ENCODE results near the gene CNOT10. TPM values are rescaled to one million over a fixed set of nuclear protein-coding genes. Genes with fewer than 3 reads are reported as not detected.

The CNOT10 gene
- 100 to 1,000 TPM in 1 of 5 donors, 10 to 100 TPM in 4; 10.7 to 436 (median 22.6) TPM for total RNA-seq
- 10 to 100 TPM; 16.7 to 22.3 (median 18.7) TPM for polyA plus RNA-seq
- long read RNA-seq, donor 1, partial matches to known transcripts = 0 of 1 reads
- long read RNA-seq, donor 1, other reads (novel, unspliced or antisense) = 0 of 1 reads
- long read RNA-seq, donor 2, partial matches to known transcripts = 0 of 4 reads
- long read RNA-seq, donor 2, other reads (novel, unspliced or antisense) = 0 of 4 reads
- long read RNA-seq, donor 3 = 0 reads
- long read RNA-seq, donor 4 = 0 reads
- long read RNA-seq, donor 5, partial matches to known transcripts = 0 of 2 reads
- long read RNA-seq, donor 5, other reads (novel, unspliced or antisense) = 0 of 2 reads
- long read RNA-seq, donor 6 = 0 reads
- long read RNA-seq, donor 7, partial matches to known transcripts = 0 of 4 reads
- long read RNA-seq, donor 7, other reads (novel, unspliced or antisense) = 0 of 4 reads
- long read RNA-seq, donor 8, partial matches to known transcripts = 0 of 3 reads
- long read RNA-seq, donor 8, other reads (novel, unspliced or antisense) = 0 of 3 reads
- long read RNA-seq, donor 9, partial matches to known transcripts = 0 of 4 reads
- long read RNA-seq, donor 9, other reads (novel, unspliced or antisense) = 0 of 4 reads
- long read RNA-seq, donor 10 = 0 reads

DNA sequence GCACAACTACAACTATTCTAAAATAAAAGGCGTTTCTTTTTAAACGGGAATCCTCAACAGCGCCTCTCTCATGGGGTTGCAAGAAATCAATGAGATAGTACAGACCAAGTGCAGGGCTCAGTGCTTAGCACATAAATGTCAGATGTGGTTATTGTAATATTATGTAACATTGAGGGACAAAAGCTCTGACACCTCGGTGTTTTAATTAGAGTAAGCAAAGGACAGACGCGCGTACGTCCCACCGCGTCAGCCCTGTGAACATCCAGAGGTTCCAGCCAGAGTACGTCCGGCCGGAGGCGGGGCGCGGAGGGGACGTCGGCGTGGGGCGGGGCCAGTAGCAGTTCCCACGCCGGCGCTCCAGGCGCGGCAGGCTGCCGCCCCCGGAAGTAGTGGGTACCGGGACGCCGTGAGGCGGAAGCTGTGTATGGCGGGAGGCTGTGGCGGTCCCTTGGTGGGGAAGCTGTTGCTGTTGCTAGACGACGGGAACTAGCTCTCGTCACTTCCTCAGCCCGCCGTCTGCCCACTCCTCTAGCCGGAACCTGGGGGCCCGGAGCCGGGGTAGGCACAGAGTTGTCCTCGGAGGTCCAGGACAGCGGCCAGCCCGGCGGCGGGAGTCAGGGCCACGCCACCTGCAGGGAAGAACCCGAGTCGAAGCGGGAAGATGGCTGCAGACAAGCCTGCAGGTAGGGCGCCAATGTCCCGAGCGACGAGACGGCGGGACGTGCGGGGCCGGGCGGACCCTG is at the start of gene CNOT10:
Gene CNOT10 (plus strand): TSS at position 389 of the 743 bp plus-strand sequence. CDS start 273 bp downstream, at position 662.
- intact Hi-C loops (cut with DNase I; ENCODE audit: low total_unique reads) = no loop called here
- peak; percentile 95 to 99 for DNase-seq

GRCh38 chr3:32640939-32641338 is 44.0 kb upstream of the CNOT10 start:
- H3K4me3 ChIP-seq = no peak overlapping the region
- H3K27ac ChIP-seq = no peak overlapping the region
- peaks cover 0 to 6% (median 0%) of the 10 kb centered on the region in 3 donors for H3K27me3 ChIP-seq
- 63 to 73% (median 65%) methylated on average over 3 of the region's 3 CpGs for WGBS, 5 donors
- no peaks in the 10 kb centered on the region for H3K9me3 ChIP-seq
- no peaks in the 10 kb centered on the region for H3K36me3 ChIP-seq
- intact Hi-C loops (cut with DNase I; ENCODE audit: low total_unique reads) = no loop called here
- H3K4me1 ChIP-seq = no peaks in the 10 kb centered on the region
- no peak for TF ChIP-seq EP300 (IDR thresholded peaks at IDR 0.05)
- TF ChIP-seq, protein P1, sequence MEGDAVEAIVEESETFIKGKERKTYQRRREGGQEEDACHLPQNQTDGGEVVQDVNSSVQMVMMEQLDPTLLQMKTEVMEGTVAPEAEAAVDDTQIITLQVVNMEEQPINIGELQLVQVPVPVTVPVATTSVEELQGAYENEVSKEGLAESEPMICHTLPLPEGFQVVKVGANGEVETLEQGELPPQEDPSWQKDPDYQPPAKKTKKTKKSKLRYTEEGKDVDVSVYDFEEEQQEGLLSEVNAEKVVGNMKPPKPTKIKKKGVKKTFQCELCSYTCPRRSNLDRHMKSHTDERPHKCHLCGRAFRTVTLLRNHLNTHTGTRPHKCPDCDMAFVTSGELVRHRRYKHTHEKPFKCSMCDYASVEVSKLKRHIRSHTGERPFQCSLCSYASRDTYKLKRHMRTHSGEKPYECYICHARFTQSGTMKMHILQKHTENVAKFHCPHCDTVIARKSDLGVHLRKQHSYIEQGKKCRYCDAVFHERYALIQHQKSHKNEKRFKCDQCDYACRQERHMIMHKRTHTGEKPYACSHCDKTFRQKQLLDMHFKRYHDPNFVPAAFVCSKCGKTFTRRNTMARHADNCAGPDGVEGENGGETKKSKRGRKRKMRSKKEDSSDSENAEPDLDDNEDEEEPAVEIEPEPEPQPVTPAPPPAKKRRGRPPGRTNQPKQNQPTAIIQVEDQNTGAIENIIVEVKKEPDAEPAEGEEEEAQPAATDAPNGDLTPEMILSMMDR (IDR thresholded peaks at IDR 0.05) = no peak
- TF ChIP-seq POLR2AphosphoS5 (IDR thresholded peaks at IDR 0.05) = no peak
- TF ChIP-seq POLR2A (IDR thresholded peaks at IDR 0.05) = no peak
- DNase-seq = no peak

More for the DNA sequence above, at the start of gene CNOT10:
- Histone ChIP-seq H3K4me3 (peak within 1 kb of the TSS; percentile 65 to 97 (median 82)), H3K27me3 (no peaks in the 10 kb centered on the region), H3K27ac (peak within 1 kb of the TSS; percentile 87 to 94 (median 90)), H3K36me3 (peaks cover 0 to 10% (median 0%) of the 10 kb centered on the region in 4 donors), H3K9me3 (no peaks in the 10 kb centered on the region), H3K4me1 (peaks cover 16 to 33% (median 25%) of the 10 kb centered on the region in 4 donors)
- 0 to 1% (median 0%) methylated on average over 35 to 60 of the region's 60 CpGs for WGBS, 5 donors
- TF ChIP-seq POLR2AphosphoS5 (IDR thresholded peaks at IDR 0.05) (peak; percentile 67 to 90 (median 78)), POLR2A (IDR thresholded peaks at IDR 0.05) (no peak), EP300 (IDR thresholded peaks at IDR 0.05) (no peak)
- TF ChIP-seq, protein P1 (IDR thresholded peaks at IDR 0.05) = peak in 1 of 7 experiments; percentile 8

DNA sequence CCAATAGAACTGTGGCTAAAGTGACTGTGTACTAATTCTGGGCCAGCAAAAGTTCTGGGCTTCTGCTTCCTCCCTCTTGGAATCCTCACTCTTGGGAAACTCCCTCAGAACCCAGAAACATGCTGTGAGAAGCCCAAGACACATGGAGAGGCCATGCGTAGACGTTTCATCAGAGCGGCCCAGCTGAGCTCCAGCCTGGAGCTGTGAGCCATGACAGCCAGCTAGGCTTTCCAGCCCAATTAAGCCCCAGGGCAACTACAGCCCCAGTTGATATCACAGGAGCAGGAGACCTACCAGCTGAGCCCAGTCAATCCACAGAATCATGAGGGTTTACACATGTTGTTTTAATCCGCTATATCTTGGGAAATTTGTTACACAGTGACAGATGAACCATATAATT is 43.6 kb upstream of the CNOT10 start:
- no peak overlapping the region for H3K4me3 ChIP-seq
- intact Hi-C loops (cut with DNase I; ENCODE audit: low total_unique reads) = no loop called here
- no peaks in the 10 kb centered on the region for H3K36me3 ChIP-seq
- WGBS, 5 donors = 68 to 85% (median 80%) methylated on average over 4 of the region's 4 CpGs
- H3K27ac ChIP-seq = no peak overlapping the region
- peak in 1 of 2 donors; percentile 18 for DNase-seq
- TF ChIP-seq EP300 (IDR thresholded peaks at IDR 0.05) = no peak
- no peak for TF ChIP-seq POLR2A (IDR thresholded peaks at IDR 0.05)
- TF ChIP-seq, protein P1 (IDR thresholded peaks at IDR 0.05) = no peak
- no peak for TF ChIP-seq POLR2AphosphoS5 (IDR thresholded peaks at IDR 0.05)
- H3K27me3 ChIP-seq = peaks cover 0 to 6% (median 0%) of the 10 kb centered on the region in 3 donors
- H3K9me3 ChIP-seq = no peaks in the 10 kb centered on the region
- no peaks in the 10 kb centered on the region for H3K4me1 ChIP-seq

- 39 to 82% (median 49%) methylated on average over 4 of the region's 4 CpGs for WGBS, 5 donors
- H3K27ac ChIP-seq = no peak overlapping the region
- no peak for DNase-seq
- TF ChIP-seq POLR2A (IDR thresholded peaks at IDR 0.05) = no peak
- TF ChIP-seq, protein P1 (IDR thresholded peaks at IDR 0.05) = no peak
- TF ChIP-seq POLR2AphosphoS5 (IDR thresholded peaks at IDR 0.05) = no peak
- no peak for TF ChIP-seq EP300 (IDR thresholded peaks at IDR 0.05)
- no peaks in the 10 kb centered on the region for H3K9me3 ChIP-seq
- no peaks in the 10 kb centered on the region for H3K36me3 ChIP-seq
- intact Hi-C loops (cut with DNase I; ENCODE audit: low total_unique reads) = no loop called here
- H3K4me1 ChIP-seq = no peaks in the 10 kb centered on the region
- H3K4me3 ChIP-seq = no peak overlapping the region
- H3K27me3 ChIP-seq = peaks cover 0 to 6% (median 0%) of the 10 kb centered on the region in 3 donors
Observed at GRCh38 chr3:32643354-32643753, 41.6 kb upstream of the CNOT10 start.
